C4-2B (cell line): ENCODE measurements around the gene HOXB13.

Experiments
- H3K27ac ChIP-seq: fragments of 450-650 bp; 2 replicates; pipeline ENCODE4 v1.5.1; 2017
- ZFX ChIP-seq: fragments of 450-650 bp; IDR thresholded peaks from 2 replicates; pipeline ENCODE4 v1.6.1; 2017
- TF ChIP-seq, protein P1 (sequence below): fragments of 450-650 bp; conservative IDR thresholded peaks from 2 replicates; pipeline ENCODE4 v1.5.1; 2017; ENCODE audit warnings: mild to moderate bottlenecking

The HOXB13 gene

DNA sequence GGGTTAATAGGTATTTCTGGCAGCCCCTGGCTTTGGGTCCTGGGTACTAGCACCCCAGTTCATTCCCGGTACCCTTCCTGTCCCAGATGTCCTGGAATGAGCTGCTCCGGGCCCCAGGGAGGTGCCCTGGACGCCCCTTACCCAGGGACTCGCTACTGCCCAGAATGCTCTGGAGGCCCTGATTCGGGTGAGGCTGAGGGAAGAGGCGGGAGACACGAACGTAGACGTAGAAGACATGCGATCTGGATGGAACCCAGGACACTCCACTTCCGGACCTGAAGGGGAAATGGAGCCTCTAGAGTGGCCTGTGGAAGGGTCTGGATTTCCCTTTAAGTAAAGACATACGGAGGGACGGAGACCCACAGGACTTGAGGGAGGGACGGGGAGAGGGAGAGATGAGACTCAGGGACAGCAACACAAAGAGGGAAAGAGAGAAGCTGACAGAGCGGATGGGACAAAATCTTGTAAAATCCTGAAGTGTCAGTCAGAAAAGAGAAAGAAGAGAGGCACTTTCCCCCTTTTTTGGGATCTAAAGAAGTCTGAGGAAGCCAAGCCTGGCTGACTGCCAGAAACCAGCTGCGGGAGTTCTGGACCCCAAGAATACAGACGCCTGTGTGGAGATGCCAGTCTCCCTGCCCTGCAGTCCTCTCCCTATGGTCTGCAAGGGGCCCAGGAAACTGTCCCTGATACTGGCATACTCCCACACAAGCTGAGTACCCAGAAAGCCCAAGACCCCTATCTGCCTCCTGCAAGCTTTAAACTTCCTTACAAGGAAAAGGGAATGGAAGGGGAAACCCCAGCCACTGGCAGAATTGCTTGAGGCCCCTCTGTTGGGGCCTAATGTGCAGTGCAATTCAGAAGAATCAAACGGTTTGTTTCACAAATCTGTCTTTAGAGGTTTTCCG lies 1.0 kb upstream of the HOXB13 start:
- TF ChIP-seq ZFX = no peak
- TF ChIP-seq, protein P1, sequence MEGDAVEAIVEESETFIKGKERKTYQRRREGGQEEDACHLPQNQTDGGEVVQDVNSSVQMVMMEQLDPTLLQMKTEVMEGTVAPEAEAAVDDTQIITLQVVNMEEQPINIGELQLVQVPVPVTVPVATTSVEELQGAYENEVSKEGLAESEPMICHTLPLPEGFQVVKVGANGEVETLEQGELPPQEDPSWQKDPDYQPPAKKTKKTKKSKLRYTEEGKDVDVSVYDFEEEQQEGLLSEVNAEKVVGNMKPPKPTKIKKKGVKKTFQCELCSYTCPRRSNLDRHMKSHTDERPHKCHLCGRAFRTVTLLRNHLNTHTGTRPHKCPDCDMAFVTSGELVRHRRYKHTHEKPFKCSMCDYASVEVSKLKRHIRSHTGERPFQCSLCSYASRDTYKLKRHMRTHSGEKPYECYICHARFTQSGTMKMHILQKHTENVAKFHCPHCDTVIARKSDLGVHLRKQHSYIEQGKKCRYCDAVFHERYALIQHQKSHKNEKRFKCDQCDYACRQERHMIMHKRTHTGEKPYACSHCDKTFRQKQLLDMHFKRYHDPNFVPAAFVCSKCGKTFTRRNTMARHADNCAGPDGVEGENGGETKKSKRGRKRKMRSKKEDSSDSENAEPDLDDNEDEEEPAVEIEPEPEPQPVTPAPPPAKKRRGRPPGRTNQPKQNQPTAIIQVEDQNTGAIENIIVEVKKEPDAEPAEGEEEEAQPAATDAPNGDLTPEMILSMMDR = no peak
- peak overlapping the region; percentile 98 for H3K27ac ChIP-seq

- H3K27ac ChIP-seq = peak overlapping the region; percentile 98
- TF ChIP-seq ZFX = no peak
- TF ChIP-seq, protein P1 = no peak
These were observed 955 bp downstream of the HOXB13 start for GRCh38 chr17:48727415-48728175.

- H3K27ac ChIP-seq = peak overlapping the region; percentile 98
- TF ChIP-seq ZFX = no peak
- TF ChIP-seq, protein P1 = no peak
These were observed 1.6 kb downstream of the HOXB13 start for GRCh38 chr17:48726916-48727286.

DNA sequence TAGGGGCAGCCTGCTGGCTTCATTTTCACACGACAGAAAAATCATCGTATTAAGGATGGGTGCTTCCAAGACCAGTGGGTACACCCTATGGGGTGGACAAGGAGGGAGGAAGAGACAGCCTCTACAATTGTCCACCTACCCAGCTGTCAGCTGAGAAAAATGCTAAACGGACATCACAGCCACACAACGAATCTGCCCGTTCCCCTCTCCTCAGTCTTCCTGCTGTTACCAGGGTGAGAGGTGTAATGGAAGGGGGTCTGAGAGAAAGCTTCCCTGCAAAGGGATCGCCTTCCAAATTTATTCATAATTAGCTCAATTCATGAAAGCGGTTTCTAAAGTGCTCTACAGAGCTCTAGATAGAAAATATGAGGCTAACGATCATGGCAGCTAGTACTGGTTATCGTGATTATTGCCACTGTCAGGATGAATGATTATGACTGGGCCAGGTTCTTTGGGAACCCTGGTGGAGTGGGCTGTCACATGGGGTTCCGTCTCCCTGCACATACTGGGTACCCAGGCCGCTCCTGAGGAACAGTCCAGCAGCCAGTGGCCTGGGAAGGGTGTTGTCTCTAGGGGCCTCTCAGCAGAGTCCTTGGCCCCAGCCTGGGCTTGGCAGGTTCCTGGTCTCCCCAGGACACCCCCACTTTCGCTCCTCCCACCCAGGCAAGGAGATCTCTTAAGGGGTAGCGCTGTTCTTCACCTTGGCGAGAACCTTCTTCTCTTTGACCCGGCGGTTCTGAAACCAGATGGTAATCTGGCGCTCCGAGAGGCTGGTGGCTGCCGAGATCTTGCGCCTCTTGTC lies 2.2 kb downstream of the HOXB13 start:
- H3K27ac ChIP-seq = peak overlapping the region; percentile 98
- TF ChIP-seq ZFX = no peak

- peak; percentile 15; the same call in 1 of the 2 replicates for TF ChIP-seq ZFX
- TF ChIP-seq, protein P1 = no peak
- peak overlapping the region; percentile 98 for H3K27ac ChIP-seq
These were observed 3.1 kb downstream of the HOXB13 start for GRCh38 chr17:48725288-48726064.

GRCh38 chr17:48725004-48725287 lies 3.6 kb downstream of the HOXB13 start:
- TF ChIP-seq ZFX = no peak
- TF ChIP-seq, protein P1 = no peak
- H3K27ac ChIP-seq = peak overlapping the region; percentile 98
